ENCODE results near the gene BRCA1.

The BRCA1 gene

DNA sequence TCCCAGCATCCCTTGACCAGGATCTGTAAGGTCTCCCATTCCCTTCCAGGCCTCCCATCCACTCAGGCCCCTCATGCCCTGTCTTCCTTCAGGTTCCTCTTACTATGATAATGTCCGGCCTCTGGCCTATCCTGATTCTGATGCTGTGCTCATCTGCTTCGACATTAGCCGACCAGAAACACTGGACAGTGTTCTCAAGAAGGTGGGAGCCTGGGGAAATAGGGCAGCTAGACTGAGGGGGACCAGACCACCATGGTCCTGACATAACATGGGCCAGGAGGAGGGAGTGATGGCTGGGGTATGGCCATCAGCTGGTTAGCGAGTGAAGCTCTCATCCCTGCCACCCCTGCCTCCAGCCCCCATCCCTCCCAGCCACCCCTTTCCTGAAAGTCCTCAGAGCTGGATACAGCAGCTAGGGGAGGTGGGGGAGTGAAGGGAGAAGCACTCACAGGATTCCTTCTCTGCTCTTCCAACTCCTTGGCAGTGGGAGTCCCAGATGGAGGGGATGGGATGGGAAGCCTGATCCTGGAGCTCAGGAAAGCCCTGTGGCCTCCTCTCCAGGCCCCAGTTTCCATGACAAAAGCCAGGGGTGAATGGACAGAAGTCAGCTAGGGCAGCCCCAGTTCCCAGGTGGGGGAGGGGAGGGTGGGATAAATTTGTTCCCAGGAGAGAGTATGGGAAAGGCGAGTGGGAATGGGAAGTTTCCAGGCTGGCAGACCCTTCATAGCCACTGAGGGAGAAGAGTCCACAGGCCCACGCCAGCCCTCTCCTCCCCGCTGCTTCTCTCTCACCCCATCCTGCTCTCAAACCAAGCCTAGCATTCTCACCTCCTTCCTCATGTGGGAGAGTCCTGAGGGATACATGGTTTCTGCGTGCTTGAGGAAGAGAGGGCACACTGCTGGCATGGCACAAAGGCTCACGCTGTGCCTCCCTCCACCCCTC is 97.8 kb downstream of the BRCA1 start:
- ATAC-seq, result no peak
- TF ChIP-seq, protein P1, sequence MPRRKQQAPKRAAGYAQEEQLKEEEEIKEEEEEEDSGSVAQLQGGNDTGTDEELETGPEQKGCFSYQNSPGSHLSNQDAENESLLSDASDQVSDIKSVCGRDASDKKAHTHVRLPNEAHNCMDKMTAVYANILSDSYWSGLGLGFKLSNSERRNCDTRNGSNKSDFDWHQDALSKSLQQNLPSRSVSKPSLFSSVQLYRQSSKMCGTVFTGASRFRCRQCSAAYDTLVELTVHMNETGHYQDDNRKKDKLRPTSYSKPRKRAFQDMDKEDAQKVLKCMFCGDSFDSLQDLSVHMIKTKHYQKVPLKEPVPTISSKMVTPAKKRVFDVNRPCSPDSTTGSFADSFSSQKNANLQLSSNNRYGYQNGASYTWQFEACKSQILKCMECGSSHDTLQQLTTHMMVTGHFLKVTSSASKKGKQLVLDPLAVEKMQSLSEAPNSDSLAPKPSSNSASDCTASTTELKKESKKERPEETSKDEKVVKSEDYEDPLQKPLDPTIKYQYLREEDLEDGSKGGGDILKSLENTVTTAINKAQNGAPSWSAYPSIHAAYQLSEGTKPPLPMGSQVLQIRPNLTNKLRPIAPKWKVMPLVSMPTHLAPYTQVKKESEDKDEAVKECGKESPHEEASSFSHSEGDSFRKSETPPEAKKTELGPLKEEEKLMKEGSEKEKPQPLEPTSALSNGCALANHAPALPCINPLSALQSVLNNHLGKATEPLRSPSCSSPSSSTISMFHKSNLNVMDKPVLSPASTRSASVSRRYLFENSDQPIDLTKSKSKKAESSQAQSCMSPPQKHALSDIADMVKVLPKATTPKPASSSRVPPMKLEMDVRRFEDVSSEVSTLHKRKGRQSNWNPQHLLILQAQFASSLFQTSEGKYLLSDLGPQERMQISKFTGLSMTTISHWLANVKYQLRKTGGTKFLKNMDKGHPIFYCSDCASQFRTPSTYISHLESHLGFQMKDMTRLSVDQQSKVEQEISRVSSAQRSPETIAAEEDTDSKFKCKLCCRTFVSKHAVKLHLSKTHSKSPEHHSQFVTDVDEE (CRISPR knock-in tag; IDR thresholded peaks at IDR 0.05), result no peak
- no peak for TF ChIP-seq PPARA (CRISPR knock-in tag; IDR thresholded peaks at IDR 0.05; ENCODE audit: borderline replicate concordance)
- TF ChIP-seq RARB (CRISPR knock-in tag; IDR thresholded peaks at IDR 0.05), result no peak
- TF ChIP-seq ISL1 (CRISPR knock-in tag; IDR thresholded peaks at IDR 0.05), result no peak
- no peak for TF ChIP-seq ESRRG (CRISPR knock-in tag; IDR thresholded peaks at IDR 0.05)
- TF ChIP-seq, protein P2, sequence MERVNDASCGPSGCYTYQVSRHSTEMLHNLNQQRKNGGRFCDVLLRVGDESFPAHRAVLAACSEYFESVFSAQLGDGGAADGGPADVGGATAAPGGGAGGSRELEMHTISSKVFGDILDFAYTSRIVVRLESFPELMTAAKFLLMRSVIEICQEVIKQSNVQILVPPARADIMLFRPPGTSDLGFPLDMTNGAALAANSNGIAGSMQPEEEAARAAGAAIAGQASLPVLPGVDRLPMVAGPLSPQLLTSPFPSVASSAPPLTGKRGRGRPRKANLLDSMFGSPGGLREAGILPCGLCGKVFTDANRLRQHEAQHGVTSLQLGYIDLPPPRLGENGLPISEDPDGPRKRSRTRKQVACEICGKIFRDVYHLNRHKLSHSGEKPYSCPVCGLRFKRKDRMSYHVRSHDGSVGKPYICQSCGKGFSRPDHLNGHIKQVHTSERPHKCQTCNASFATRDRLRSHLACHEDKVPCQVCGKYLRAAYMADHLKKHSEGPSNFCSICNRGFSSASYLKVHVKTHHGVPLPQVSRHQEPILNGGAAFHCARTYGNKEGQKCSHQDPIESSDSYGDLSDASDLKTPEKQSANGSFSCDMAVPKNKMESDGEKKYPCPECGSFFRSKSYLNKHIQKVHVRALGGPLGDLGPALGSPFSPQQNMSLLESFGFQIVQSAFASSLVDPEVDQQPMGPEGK (CRISPR knock-in tag; IDR thresholded peaks at IDR 0.05; ENCODE audit: borderline replicate concordance), result no peak
- TF ChIP-seq, protein P3, sequence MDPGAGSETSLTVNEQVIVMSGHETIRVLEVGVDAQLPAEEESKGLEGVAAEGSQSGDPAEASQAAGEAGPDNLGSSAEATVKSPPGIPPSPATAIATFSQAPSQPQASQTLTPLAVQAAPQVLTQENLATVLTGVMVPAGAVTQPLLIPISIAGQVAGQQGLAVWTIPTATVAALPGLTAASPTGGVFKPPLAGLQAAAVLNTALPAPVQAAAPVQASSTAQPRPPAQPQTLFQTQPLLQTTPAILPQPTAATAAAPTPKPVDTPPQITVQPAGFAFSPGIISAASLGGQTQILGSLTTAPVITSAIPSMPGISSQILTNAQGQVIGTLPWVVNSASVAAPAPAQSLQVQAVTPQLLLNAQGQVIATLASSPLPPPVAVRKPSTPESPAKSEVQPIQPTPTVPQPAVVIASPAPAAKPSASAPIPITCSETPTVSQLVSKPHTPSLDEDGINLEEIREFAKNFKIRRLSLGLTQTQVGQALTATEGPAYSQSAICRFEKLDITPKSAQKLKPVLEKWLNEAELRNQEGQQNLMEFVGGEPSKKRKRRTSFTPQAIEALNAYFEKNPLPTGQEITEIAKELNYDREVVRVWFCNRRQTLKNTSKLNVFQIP (CRISPR knock-in tag; IDR thresholded peaks at IDR 0.05; ENCODE audit: borderline replicate concordance, low read depth), result no peak

- TF ChIP-seq ESRRG (CRISPR knock-in tag; IDR thresholded peaks at IDR 0.05) (no peak), CREB5 (CRISPR knock-in tag; IDR thresholded peaks at IDR 0.05; ENCODE audit: low read depth) (no peak), ZNF70 (CRISPR knock-in tag; IDR thresholded peaks at IDR 0.05) (no peak), GLIS3 (CRISPR knock-in tag; IDR thresholded peaks at IDR 0.05) (no peak), ZNF8 (CRISPR knock-in tag; IDR thresholded peaks at IDR 0.05) (no peak), OSR1 (CRISPR knock-in tag; IDR thresholded peaks at IDR 0.05) (no peak), BACH2 (CRISPR knock-in tag; IDR thresholded peaks at IDR 0.05; ENCODE audit: borderline replicate concordance) (no peak), ZNF565 (CRISPR knock-in tag; conservative IDR thresholded peaks at IDR 0.05; ENCODE audit: low read depth) (no peak), ISL1 (CRISPR knock-in tag; IDR thresholded peaks at IDR 0.05) (no peak), RARB (CRISPR knock-in tag; IDR thresholded peaks at IDR 0.05) (no peak), ZFP3 (CRISPR knock-in tag; IDR thresholded peaks at IDR 0.05) (no peak), PPARA (CRISPR knock-in tag; IDR thresholded peaks at IDR 0.05; ENCODE audit: borderline replicate concordance) (no peak), ZC3H10 (CRISPR knock-in tag; IDR thresholded peaks at IDR 0.05) (no peak), ZFP30 (CRISPR knock-in tag; IDR thresholded peaks at IDR 0.05) (no peak)
- TF ChIP-seq, protein P3 (CRISPR knock-in tag; IDR thresholded peaks at IDR 0.05; ENCODE audit: borderline replicate concordance, low read depth), result no peak
- TF ChIP-seq, protein P4, sequence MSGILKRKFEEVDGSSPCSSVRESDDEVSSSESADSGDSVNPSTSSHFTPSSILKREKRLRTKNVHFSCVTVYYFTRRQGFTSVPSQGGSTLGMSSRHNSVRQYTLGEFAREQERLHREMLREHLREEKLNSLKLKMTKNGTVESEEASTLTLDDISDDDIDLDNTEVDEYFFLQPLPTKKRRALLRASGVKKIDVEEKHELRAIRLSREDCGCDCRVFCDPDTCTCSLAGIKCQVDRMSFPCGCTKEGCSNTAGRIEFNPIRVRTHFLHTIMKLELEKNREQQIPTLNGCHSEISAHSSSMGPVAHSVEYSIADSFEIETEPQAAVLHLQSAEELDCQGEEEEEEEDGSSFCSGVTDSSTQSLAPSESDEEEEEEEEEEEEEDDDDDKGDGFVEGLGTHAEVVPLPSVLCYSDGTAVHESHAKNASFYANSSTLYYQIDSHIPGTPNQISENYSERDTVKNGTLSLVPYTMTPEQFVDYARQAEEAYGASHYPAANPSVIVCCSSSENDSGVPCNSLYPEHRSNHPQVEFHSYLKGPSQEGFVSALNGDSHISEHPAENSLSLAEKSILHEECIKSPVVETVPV (CRISPR knock-in tag; IDR thresholded peaks at IDR 0.05), result no peak
- TF ChIP-seq, protein P1 (CRISPR knock-in tag; IDR thresholded peaks at IDR 0.05), result no peak
- TF ChIP-seq, protein P2 (CRISPR knock-in tag; IDR thresholded peaks at IDR 0.05; ENCODE audit: borderline replicate concordance), result no peak
- ATAC-seq, result no peak
Measured at GRCh38 chr17:43026595-43026994, 98.6 kb downstream of the BRCA1 start.
